Immature natural killer cell (primary cell): Measurements from ENCODE around the gene CAPZB. TPM values are rescaled to one million over a fixed set of nuclear protein-coding genes. Genes with fewer than 3 reads are reported as not detected.
A peak's percentile ranks its signal among the peaks of the same experiment; 100 is the strongest.

Source experiments
- DNase-seq, 3 donors: peaks; one replicate each; pipeline ENCODE4 v3.0.0; 2022; ENCODE audit warnings: mixed read lengths in 1 of 3
- H3K27ac Mint-ChIP-seq, 6 donors: one replicate each; pipeline ENCODE4 v1.8.0; 2020; ENCODE audit warnings: mixed read lengths in 6 of 6, mild to moderate bottlenecking in 5 of 6, inconsistent platforms in 4 of 6, moderate library complexity in 3 of 6
- H3K27me3 Mint-ChIP-seq, 3 donors: one replicate each; pipeline ENCODE4 v1.8.0; 2020 to 2021; ENCODE audit warnings: low read depth in 3 of 3, mild to moderate bottlenecking in 3 of 3, mixed read lengths in 3 of 3, moderate library complexity in 3 of 3, inconsistent platforms in 1 of 3
- H3K36me3 Mint-ChIP-seq, 3 donors: one replicate each; pipeline ENCODE4 v1.8.0; 2020; ENCODE audit warnings: mixed read lengths in 3 of 3, inconsistent platforms in 2 of 3, mild to moderate bottlenecking in 2 of 3
- H3K4me1 Mint-ChIP-seq, 2 donors: one replicate each; pipeline ENCODE4 v1.8.0; 2020; ENCODE audit warnings: inconsistent platforms in 2 of 2, mild to moderate bottlenecking in 2 of 2, mixed read lengths in 2 of 2, moderate library complexity in 1 of 2
- H3K4me3 Mint-ChIP-seq, 5 donors: one replicate each; pipeline ENCODE4 v1.8.0; 2020; ENCODE audit warnings: mild to moderate bottlenecking in 5 of 5, mixed read lengths in 5 of 5, inconsistent platforms in 3 of 5, moderate library complexity in 3 of 5
- H3K9me3 Mint-ChIP-seq, 6 donors: one replicate each; pipeline ENCODE4 v1.8.0; 2020; ENCODE audit warnings: mild to moderate bottlenecking in 6 of 6, mixed read lengths in 6 of 6, inconsistent platforms in 4 of 6, moderate library complexity in 3 of 6
- polyA plus RNA-seq, 3 donors: library from polyadenylated mRNA; unstranded; fragments of 300-500 nt; fragmentation: Illumina TruSeq; gene quantifications; one replicate each; pipeline ENCODE4 v1.2.3, GENCODE V29; 2021

Gene CAPZB
- polyA plus RNA-seq, 3 donors from 2014 or later: 447 to 644 (median 455) TPM

DNA sequence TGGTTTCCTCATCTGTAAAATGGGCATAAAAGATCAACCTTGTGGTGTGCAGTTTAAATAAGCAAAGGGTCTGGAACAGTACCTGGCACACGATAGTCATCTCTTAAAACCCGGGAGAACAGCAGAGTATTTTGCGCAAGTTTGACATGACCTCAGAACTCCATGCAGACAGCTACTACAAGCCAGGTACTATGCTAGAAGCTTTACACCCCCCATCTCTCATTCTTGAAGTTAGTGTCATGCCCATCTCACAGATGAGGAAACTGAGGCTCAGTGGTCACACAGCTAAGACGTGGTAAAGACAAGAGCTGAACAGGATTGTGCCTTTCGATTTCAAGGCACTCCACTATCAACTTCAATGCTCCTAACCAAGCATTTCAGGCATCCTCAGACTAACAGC is 78.7 kb downstream of the CAPZB start:
- Mint-ChIP-seq H3K9me3 (no peaks in the 10 kb centered on the region), H3K4me1 (peaks cover 77 to 86% of the 10 kb centered on the region in 2 donors), H3K27ac (peak overlapping the region in 5 of 6 donors; percentile 59 to 79 (median 70)), H3K27me3 (peaks cover 0 to 4% (median 3%) of the 10 kb centered on the region in 3 donors), H3K36me3 (no peaks in the 10 kb centered on the region), H3K4me3 (no peak overlapping the region)
- no peak for DNase-seq

DNA sequence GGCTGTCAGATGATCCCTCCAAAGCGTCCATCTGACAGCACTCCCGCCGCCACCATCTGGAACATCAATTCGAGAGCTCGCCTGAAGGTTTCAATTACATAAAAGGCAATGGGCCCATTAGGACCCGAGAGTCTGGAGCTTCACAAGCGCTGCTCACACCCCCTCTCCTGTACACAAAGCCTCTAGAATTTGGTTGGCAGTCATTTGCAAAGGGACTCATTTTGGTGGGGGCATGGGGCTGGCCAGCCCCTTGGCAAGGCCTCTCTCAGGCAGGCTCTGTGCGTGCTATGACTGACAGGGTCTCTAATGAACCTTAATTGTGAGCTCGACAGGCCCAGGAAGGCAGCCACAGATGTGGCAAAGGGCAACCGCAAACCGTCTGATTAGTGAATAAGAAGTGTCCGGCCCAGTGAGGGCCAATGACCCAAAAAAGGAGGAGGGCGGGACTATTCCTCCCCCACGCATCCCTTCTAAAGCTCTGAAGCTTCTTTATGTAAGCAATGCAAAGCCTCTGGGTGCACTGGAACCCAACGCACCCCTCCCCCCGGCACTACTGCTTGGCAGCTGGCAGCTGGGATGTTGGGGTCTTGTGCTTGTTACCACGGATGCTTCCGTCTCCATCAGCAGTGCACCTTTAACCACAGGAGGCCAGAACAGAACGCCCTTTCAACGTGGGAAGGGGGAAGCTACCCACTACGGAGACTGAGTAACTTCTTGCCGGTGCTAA is 79.4 kb downstream of the CAPZB start:
- Mint-ChIP-seq H3K27me3 (peaks cover 0 to 4% (median 3%) of the 10 kb centered on the region in 3 donors), H3K9me3 (no peaks in the 10 kb centered on the region), H3K4me3 (peak overlapping the region in 1 of 5 donors; percentile 24), H3K36me3 (no peaks in the 10 kb centered on the region), H3K4me1 (peaks cover 77 to 86% of the 10 kb centered on the region in 2 donors), H3K27ac (peak overlapping the region in 5 of 6 donors; percentile 14 to 79 (median 70))
- no peak for DNase-seq

DNA sequence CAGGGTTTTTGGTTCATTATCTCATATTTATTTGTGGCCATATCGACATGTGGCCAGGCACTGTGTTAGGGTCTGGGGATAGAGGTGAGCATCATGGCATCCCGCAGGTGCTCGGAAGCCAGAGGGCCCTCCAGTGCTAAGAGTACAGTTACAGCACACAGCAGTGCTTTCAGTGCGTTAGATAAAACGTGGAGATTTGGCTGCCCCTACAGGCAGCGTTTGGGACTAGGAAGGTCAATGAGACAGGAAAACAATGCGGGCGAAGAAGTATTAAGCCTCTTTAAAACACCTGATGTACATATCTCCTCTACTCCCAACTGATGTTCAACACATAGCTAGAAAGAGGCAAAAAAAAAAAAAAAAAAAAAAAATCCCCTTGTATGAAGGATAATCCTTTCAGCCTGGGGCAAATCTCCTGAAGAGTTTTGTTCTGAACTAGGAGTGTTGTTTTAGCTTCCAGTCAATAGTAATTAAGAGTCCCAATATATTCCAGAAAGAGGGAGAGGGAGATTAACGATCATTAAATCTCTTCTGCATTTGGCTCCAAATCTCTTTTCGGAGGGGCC is 80.1 kb downstream of the CAPZB start:
- Mint-ChIP-seq H3K36me3 (no peaks in the 10 kb centered on the region), H3K9me3 (no peaks in the 10 kb centered on the region), H3K27me3 (peaks cover 0 to 3% (median 2%) of the 10 kb centered on the region in 3 donors), H3K4me1 (peaks cover 77 to 86% of the 10 kb centered on the region in 2 donors), H3K27ac (peak overlapping the region; percentile 28 to 83 (median 72)), H3K4me3 (peak overlapping the region in 1 of 5 donors; percentile 24)
- DNase-seq: no peak

DNA sequence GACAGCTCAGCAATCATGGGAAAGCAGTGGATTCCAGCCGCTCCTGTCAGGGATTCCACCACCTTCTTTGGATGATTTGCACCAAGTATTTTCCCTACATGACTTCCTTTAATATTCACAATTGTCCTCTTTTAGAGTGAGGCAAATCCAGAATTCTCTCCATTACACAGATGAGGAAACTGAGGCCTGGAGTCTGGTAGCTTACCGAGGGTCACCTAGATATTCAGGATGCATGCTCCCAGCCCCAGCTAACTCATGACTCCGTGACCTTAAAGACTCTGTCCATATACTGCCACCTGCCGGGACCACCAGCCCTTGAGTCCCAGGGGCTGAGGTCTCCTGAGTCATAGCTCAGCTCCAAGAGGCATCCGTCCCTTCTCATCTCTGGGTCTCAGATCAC is 80.6 kb downstream of the CAPZB start:
- peak overlapping the region in 5 of 6 donors; percentile 5 to 83 (median 40) for H3K27ac Mint-ChIP-seq
- H3K27me3 Mint-ChIP-seq: peaks cover 0 to 3% (median 2%) of the 10 kb centered on the region in 3 donors
- no peaks in the 10 kb centered on the region for H3K36me3 Mint-ChIP-seq
- no peak for DNase-seq
- no peak overlapping the region for H3K4me3 Mint-ChIP-seq
- H3K4me1 Mint-ChIP-seq: peaks cover 78 to 86% of the 10 kb centered on the region in 2 donors
- H3K9me3 Mint-ChIP-seq: no peaks in the 10 kb centered on the region

DNA sequence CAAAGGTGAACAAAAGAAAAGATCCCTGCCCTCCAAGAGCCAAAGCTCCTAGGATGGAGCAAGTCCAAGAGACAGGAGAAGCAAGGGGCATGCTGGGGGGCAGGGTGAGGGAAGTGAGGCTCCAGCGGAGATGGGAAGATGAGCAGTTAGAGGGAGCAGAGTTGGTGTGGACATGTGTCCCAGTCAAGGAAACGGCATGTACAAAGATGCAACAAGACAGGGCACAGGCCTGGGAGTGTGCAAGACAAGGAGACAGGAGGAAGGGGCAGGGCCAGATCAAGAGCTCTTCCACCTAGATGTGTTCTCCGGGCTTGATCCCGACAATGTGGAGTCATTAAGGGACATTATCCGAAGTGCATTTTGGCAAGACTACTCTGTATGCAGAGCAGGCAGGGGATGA is 82.1 kb downstream of the CAPZB start:
- Mint-ChIP-seq H3K4me3 (no peak overlapping the region), H3K36me3 (no peaks in the 10 kb centered on the region), H3K9me3 (no peaks in the 10 kb centered on the region), H3K27me3 (peaks cover 0 to 3% (median 2%) of the 10 kb centered on the region in 3 donors), H3K4me1 (peaks cover 78 to 89% of the 10 kb centered on the region in 2 donors), H3K27ac (peak overlapping the region; percentile 3 to 51 (median 16))
- no peak for DNase-seq

DNA sequence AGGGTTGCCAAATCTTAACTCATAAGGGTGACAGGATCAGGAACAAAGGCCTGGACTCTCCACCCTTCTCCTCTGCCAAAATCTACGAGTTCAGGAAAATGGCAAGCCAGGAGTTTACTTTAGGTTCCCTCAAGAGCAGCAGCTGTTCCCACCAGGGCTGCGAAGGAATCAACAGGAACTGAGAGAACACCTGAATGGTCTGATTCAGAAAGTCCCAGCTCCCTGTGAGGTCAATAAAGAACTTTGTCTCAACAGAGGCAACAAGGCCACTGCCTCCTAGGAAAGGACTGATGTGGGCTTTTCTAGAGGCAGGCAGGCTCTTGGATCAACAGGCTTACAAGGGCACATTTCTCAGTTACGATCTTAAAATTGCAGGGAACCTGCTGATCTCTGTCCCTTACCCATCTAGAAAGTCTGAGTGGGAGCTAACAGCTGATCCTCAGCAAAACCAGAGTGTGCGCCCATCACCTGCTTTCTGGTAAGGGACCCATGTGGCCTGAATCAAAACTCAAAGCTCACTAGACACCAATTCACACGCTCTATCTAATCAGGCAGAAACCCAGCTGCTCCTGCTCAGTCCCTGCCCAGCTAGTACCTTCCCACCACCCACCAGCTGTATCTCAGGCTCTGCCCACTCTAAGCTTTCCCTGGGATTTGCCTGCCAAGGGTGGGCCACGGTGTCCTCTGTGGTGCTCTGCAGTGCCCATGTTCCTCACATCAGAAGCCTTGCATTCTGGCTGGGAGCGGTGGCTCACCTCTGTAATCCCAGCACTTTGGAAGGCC is 83.1 kb downstream of the CAPZB start:
- Mint-ChIP-seq H3K4me1 (peaks cover 76 to 89% of the 10 kb centered on the region in 2 donors), H3K4me3 (no peak overlapping the region), H3K27ac (peak overlapping the region in 3 of 6 donors; percentile 16 to 61 (median 45)), H3K9me3 (no peaks in the 10 kb centered on the region), H3K36me3 (no peaks in the 10 kb centered on the region), H3K27me3 (peaks cover 0 to 3% (median under 1%) of the 10 kb centered on the region in 3 donors)
- no peak for DNase-seq

DNA sequence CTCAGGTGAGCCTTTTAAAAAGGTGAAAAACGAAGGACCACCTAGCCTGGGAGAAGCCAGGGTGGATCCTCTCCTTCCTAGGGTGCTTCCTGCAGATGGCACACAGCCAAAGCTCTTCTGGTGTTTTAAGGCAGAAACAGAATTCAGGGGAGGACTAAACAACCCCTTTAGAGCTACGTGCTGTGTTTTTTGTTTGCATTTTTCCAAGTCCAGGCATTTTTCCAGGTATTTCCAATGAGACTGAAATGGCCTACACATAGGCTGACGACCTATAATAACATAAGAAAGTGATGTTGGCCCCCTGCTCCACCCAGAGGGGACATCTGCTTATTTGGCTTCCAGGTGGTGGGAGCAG is 83.8 kb downstream of the CAPZB start:
- Mint-ChIP-seq H3K9me3 (no peaks in the 10 kb centered on the region), H3K27ac (peak overlapping the region in 3 of 6 donors; percentile 16 to 29 (median 28)), H3K4me3 (no peak overlapping the region), H3K27me3 (peaks cover 0 to 3% (median 0%) of the 10 kb centered on the region in 3 donors), H3K4me1 (peaks cover 72 to 87% of the 10 kb centered on the region in 2 donors), H3K36me3 (no peaks in the 10 kb centered on the region)
- no peak for DNase-seq

DNA sequence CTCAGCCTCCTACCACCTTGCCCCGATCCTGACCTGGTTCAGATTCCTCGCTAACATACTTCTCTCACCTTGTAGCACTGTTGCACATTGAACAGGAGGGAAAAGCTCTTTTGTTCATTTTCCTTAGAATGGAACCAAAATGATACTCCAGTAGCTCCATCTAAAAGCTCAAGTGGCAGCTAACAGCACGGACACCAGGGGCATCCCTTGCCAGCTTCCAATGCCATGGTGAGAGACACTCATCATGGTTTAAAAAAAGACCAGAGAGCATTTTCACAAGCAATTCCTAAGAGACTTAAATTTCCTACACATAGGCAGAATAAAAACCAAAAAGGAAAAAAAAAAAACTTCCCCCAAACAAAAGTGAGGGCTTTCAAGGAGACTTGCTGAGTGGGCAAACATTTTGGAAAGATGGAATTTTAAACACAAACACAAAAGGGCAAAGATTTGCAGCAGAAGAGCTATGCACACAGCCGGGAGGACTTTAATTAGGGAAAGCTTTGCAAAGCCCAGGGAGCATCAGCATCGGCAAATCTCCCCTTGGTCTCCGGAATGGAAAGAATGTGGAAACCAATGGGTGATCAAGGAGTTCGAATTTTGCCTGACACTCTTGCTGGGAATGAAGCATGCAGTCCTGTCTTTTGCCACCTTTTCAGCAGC is 84.3 kb downstream of the CAPZB start:
- H3K27me3 Mint-ChIP-seq: peaks cover 0 to 3% (median 0%) of the 10 kb centered on the region in 3 donors
- H3K36me3 Mint-ChIP-seq: no peaks in the 10 kb centered on the region
- H3K4me3 Mint-ChIP-seq: peak overlapping the region in 1 of 5 donors; percentile 3
- H3K4me1 Mint-ChIP-seq: peaks cover 67 to 82% of the 10 kb centered on the region in 2 donors
- no peak for DNase-seq
- H3K9me3 Mint-ChIP-seq: no peaks in the 10 kb centered on the region
- H3K27ac Mint-ChIP-seq: peak overlapping the region; percentile 28 to 77 (median 50)

DNA sequence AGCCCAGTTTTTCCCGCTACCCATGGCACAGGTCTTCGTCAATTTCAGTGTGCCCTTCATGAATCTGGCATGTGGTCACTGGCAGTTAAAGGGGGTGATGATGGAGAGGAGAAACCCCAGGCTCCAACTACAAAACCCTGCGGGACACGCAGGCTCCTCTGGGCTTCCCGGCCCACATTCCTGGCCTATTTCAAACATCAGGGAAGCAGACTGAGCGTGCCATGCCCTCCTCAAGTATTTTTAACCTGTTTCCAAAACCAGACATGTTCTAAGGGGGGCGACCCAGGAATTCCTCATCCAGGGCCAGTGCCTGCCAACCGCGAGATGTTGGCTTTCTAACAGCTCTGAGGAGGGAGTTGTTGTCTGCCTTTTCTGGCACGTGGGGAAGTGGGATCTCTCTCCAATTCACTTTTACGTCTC is 85.1 kb downstream of the CAPZB start:
- H3K9me3 Mint-ChIP-seq: no peaks in the 10 kb centered on the region
- H3K27me3 Mint-ChIP-seq: peaks cover 0 to 3% (median 0%) of the 10 kb centered on the region in 3 donors
- no peaks in the 10 kb centered on the region for H3K36me3 Mint-ChIP-seq
- no peak for DNase-seq
- peaks cover 67 to 81% of the 10 kb centered on the region in 2 donors for H3K4me1 Mint-ChIP-seq
- H3K27ac Mint-ChIP-seq: peak overlapping the region in 3 of 6 donors; percentile 49 to 53 (median 52)
- no peak overlapping the region for H3K4me3 Mint-ChIP-seq

DNA sequence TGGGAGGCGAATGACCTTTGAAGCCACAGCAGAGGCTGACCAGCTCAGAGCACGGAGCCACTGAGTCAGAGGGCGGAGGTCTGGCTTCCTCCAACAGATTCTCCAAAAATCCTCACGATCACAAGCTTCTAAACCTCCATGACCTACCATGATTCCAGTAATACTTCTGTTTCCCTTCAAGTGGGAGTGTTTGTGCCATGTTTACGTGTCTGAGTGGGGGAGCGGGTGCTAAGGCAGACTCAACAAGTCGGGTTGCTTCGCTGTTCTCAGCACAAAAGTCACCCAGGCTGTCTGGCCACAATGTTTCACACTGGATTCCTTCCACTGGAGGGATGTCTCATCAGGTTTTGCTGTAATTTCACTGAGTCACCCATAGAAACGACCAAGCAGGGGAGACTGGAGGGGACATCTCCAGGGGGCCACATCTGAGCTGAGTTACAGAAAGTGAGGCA is 87.0 kb downstream of the CAPZB start:
- Mint-ChIP-seq H3K27ac (peak overlapping the region in 3 of 6 donors; percentile 19 to 78 (median 42)), H3K4me1 (peaks cover 68 to 78% of the 10 kb centered on the region in 2 donors), H3K27me3 (peaks cover 0 to 3% (median 0%) of the 10 kb centered on the region in 3 donors), H3K9me3 (no peaks in the 10 kb centered on the region), H3K36me3 (no peaks in the 10 kb centered on the region), H3K4me3 (no peak overlapping the region)
- no peak for DNase-seq

DNA sequence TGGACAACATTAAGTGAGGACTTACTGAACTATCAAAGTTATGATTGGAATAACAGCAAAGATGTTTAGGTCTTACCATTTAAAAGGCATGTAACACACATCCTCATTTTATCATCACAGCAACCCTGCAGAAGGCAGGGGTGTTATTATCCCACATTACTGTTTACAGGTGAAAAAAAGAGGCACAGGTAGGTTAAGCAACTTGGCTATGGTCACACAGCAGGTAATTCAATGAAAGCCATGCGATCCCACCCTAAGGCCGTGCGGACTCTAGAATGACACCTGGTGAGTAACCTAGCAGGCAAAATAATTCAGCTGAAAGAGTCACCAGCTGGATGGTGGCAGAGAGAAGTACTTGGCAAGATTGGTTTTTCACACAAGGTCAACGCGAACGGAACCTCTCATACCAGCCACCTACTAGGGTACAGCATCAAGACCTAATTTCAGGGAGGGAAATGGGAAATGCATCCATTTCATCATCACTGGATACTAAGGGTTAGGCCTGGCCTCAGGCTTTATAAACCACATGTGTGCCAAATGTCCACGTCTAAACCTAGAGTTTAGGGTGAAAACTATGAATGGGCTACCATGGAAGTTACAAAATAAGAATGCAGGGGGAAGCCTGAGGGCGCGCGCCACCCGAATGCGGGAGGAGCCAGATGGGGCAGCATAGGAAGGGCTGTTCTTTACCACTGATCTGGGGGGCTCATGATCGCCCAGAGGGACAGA is 88.0 kb downstream of the CAPZB start:
- Mint-ChIP-seq H3K27ac (peak overlapping the region in 1 of 6 donors; percentile 73), H3K27me3 (peaks cover 0 to 1% (median 0%) of the 10 kb centered on the region in 3 donors), H3K4me3 (no peak overlapping the region), H3K4me1 (peaks cover 71 to 80% of the 10 kb centered on the region in 2 donors), H3K9me3 (no peaks in the 10 kb centered on the region), H3K36me3 (no peaks in the 10 kb centered on the region)
- no peak for DNase-seq

DNA sequence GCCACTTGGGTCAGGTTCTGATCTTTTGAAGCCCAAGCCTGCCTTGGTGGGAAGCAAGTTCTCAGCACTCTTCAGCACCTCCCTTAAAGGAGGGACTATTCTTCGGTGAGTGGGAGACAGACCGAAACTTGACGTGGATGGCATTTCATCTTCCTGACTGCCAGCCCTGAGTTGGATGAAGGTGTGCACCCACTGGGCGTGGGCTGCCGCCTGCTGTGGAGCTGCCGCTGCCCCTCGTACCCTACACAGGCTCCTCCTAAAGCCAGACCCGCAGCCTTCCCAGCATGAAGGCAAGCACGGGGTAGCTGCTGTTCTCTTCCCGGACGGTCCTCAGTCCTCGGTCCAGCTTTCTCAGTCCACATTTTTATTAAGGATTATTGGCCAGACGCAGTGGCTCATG is 89.1 kb downstream of the CAPZB start:
- Mint-ChIP-seq H3K36me3 (no peaks in the 10 kb centered on the region), H3K4me3 (no peak overlapping the region), H3K9me3 (no peaks in the 10 kb centered on the region), H3K27me3 (peaks cover 0 to 3% (median under 1%) of the 10 kb centered on the region in 3 donors), H3K4me1 (peaks cover 79 to 80% of the 10 kb centered on the region in 2 donors), H3K27ac (no peak overlapping the region)
- DNase-seq: no peak
